HG03097 (cell line): ENCODE data around the gene FAM174B.
"Not testable (repeated sequence)": the region's sequence is repeated elsewhere in the genome, so short reads cannot be mapped to it uniquely, and the experiment has no call there.

ENCODE experiments used
- ATAC-seq: cut with Tn5 transposase; IDR thresholded peaks from one replicate; pipeline ENCODE4 v1.9.1; 2021; ENCODE audit not compliant: unreplicated experiment, low FRiP score

The FAM174B gene

DNA sequence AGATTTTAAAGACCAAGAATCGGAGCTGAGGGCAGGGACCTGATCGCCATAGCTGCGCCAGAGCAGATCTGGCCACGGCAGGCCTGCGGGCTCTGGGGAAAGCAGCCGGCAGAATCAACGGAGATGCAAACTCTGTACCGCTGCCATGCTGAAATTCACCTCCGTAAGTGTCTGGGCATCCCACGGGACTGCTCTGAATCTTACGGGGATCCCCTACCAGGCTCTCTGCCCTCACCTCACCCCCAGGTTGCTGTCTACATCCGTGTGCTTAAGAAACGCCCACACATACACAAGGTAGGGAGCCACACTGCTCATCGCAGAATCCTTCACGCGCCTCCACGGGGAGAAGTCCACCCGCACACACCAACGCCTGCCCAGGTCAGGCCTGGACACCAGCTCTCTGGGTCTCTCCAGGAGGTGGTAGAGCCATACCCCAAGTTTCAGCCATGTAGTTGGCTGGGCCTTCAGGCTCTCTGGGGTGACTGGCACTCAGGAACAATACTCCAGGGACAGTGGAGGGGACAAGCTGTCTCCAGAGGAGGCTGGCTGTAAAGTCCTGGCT, 33.5 kb downstream of the FAM174B start:
- no peak for ATAC-seq

DNA sequence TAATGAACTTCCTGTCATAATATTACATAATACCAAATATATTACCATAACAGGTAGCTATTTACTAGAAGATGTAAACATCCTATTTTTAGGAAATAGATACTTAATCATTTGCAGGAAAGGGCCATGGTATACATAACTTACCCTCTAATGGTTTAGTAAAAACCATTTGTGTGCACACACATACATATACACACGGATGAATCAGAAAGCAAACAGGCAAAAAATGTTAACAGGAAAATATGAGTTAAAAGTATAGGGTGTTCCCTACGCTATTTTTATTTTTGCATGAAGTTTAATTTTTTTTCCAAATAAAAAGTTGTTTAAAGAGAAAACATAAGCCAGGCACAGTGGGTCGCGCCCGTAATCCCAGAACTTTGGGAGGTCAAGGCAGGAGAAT, 34.6 kb downstream of the FAM174B start:
- no peak for ATAC-seq

DNA sequence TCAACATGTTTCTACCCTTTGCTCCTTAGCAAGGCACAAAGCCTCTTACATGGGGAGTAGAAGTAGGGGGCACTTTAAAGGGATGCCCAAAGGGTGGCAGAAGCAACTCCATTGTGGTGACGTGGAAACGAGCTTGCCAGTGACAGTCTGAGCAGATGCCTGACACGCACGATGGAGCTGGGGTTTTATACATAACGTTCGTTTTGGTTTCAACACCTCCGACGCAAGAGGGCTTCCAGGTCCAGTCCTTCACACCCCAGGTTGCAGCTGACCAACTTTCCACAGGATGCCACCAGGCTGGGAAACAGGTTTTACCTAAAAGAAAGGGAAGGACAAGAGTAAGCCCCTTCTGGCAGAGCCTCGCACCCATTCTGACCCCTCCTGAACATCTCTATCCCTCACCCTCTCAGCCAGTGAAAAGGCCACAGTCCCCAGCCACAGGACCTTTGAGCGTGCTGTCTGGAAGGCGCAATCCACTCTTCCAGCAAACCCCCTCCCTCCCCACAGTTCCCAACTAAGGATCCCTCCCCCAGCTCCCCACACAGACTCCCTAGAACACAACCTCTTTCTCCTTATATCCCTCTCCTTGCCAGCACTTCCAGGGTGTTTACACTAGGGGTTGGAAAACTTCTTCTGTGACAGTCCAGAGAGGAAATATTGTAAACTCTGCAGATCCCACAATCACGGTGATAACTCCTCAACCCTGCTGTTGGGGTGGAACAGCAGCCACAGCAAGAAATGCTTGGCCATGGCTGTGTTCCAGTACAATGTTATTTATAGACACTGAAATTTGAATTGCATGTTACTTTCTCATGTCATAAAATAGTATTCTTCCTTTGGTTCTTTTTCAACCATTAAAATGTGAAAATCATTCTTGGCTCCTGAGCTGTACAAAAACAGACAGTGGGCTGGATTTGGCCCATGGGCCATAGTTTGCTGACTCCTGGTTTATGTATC, 36.2 kb downstream of the FAM174B start:
- ATAC-seq = no peak

DNA sequence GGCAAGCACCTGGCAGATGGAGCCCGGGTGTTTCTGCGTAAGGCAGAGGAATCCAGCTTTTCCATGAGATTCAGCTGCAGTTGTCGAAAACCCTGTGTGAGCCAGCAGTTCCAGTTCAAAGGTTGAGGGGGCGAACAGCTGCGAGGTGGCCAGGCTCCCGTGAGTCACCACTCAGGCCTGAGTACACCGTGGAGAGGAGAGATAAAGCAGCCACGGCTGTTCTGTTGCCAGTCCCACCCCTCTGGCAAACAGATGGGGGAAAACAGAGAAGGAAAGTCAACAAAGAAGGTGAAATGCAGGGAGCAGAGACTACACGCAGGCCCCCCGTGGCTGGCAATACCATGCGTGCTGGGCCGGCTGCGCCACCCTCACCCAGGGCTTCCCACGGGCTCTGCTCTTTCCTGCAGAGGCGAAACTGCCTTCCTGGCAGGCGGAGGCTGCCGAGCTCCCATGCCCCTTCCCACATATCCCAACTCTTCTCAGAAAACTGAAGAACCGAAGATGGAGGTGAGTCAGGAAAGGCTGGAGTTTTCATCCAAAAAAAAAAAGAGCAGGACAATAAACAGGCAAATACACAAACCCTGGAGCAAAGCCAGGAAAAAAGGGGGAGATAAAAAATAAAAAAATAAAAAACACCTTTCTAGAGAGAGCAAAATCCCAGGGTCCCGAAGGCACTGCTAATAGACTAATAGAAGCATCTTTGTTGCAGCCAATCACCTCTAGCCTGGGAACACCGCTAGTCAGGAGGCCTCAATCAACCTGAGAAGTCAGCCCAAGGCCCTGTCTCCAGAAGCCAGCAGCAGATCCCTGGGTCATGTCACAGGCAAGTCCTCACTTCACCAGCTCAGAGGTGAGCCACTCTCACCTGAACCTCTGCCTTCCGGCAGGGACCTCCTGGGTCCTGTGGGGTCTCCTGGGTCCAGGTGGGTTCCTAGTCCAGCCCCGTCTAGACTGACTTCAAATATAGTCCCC, 37.7 kb downstream of the FAM174B start:
- ATAC-seq = no peak

DNA sequence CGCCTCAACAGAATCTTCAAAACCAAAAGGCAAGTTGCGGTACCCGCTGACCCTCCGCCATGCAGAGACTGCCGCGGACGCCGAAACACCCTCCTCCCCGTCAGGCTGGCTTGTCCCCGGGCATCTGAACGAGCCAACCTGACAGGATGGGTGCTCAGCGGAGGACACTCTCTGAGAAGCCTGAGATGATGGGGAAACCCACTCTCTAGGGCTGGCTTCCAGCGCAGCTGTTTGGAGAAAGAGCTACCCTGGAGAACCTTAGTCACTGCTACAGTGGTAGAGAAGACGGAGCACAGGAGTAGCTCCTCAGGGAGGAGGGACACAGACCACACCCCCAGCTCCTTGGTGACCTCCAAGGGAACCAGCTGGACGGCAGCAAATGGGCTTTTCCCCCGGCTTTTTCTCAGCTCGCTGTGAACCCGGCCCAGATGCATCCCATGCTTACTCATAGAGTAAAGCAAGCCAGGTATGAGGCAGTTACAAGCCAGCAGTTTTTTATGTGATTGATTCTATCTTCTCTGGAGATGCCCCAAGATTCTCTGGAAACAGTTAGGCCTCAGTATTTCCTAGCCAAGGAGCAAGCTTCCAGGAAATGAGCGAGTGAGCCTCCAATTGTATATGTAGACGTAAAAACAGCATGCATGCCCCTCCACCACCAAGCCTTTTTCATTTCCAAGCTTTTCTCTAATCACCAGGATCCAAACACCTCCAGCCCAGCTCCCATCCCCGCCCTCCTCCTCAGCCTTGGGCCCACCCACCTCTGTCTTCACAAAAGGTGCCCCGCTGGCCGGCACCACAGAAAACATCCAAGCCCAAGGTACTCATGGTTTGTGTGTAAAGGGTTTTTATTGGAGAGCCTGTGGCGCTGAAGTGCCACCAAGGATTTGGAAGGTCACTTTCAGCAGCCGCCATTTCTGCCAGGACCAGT, 38.7 kb downstream of the FAM174B start:
- ATAC-seq = no peak

DNA sequence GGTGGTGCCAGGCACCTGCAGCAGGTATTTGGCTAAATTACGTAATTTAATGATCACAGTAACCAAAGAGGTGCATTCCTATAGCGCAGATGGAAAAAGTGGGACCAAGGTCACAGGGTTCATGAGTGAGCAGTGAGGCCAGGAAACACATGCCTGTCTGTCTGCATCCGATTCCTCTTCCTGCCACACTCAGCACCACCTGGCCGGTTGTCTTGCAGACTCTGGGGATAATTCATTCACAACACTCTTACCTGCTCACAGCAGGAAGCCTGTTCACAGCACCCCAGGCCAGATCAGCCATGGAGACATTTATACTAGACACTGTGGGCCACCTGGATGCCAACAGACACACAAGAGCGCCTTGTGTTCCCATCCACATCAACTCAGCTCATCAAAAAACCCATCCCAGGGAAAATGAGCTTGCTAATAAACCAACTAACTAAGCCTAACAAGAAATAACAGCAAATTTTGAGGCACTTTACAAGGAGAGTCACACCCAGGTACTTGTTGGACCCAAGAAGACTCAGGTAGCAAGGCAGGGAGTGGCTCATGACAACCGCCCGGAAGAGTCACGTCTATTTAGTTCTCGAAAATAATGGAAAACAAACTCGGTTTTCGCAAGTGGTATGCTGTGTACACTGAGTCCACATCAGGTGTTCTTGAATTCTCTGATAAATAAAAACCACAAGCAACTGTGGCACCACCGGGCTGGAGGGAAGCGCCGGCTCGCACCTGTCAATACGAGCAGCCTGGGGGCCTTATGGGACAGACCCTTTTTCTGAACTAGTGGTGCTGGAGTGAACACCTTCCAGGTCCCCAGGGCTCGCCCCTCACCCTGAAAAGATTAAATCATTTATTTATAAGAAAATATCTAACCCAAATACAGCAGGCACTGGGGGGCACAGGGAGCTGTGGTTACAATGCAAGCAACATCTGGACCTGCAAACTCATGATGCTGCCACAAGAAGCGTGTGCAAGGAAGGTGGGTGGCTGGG, 40.5 kb downstream of the FAM174B start:
- no peak for ATAC-seq

DNA sequence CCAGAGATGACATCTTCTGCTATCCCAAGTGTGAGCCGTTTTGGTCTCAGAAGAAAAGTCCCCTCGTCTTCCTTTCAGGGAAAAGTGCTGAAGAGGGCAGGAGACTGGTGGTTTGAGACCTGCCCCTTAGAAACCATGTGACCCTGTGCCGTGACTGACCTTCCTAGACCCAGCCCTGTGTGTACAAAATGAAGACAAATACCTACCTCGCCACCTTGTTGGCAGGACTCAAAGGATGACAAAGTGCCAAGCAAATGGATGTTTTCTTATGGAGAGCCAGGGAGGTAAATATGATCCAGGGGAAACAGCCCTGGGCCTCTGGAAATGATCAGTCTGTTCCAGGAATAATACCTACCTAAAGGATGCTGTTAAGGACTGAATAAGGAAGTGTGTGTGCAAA, 41.3 kb downstream of the FAM174B start:
- no peak for ATAC-seq

DNA sequence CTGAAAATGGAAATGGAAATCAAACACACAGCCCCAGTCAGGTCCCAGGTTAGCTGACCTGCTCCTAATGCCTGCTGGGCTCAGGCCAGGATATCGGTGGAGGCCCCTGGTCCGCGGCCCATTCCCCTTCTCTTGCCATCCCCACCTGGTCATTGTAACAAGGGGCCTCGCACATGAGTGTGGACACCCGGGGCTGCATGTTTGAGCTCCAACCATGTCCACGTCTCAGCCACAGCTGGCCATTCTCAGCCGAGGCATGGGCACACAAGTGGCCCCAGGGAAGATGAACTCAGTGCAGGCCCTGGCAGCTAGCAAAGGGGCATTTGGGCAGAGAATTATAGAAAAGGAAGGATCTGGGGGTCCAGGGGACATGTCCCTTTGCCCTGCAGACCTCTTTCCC, 41.7 kb downstream of the FAM174B start:
- no peak for ATAC-seq

DNA sequence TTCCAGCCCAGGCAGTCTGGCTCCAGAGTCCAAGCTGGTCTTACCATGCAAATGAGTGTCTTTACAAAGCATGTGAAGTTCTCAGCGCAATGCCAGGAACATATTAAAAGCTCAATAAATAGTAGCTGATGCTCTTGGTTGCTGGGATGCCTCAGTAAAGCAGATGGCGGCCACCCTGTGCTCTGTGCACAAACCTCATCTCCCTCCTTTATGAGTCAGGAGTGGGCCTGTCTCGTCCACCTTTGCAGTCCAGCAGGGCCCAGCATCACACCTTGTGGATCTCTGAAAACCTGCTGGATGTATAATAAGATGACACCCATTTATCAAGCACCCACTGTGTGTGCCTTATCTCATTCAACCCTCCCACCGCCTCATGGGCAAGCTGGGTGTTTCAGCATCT, 42.7 kb downstream of the FAM174B start:
- ATAC-seq = no peak

DNA sequence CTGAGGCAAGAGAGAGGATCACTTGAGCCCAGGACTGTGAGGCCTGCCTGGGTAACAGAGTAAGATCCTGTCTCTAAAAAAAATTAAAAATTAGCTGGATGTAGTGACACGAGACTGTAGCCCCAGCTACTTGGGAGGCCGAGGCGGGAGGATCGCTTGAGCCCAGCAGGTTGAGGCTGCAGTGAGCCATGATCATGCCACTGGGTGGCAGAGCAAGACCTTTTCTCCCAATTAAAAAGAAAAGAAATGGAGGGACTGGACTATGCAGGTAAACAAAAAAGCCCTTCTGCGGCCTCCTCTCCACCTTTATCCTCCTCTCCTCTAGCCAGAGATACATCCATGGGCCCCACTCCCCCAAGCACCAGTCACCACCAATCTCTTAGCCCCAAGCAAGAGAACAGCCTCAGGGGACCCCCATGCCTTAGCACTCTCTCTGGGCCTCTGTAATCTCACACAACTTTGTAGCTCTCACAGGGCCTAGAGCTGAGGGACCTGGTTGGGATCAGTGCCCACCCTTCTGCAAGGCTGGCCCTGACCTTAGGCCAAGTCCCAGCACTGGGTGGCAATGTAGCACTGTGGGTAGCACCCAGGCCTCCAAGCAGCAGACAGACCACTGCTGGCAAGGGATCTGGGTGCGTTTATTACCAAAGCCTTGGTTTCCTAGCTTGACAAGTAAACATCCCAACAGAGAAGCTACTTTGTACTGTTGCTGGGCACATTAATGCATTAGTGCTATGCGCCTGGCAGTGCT, 43.4 kb downstream of the FAM174B start:
- ATAC-seq = no peak

DNA sequence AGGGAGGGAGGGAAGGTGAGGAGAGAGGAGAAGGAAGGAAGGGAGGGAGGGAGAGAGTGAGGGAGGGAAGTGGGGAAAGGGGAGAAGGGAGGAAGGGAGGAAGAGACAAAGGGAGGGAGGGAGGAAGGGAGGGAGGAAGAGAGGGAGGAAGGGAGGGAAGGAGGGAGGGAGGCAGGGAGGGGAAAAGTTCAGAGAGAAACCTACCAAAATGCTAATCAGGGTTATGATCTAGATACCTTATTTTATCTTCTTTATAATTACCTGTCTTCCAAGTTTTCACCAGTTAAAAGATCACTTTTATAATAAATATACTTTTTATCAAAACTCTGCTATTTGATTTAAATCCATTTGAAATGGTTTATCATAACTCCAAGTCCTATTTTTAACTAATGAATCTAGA, 44.4 kb downstream of the FAM174B start:
- ATAC-seq = no peak

DNA sequence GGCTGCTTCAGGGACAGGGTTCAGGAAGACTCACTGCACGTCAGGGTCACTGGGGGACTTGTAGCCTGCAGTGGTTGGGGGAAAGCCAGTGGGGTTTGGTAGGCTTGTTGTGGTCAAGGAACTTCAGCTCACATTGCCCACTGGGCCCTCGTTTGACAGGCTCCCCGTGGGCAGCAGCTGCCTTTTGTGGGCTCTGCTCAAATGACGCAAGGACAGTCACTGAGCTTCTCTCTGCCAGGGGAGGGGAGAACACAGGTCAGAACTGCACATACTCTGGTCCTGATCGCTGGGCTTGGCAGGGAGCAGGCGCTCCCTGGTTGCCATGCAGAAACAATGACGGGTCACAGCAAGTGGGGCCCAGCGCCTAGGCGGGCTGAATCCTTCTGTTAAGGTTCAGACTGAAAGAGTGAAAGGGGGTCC, 45.5 kb downstream of the FAM174B start:
- no peak for ATAC-seq

DNA sequence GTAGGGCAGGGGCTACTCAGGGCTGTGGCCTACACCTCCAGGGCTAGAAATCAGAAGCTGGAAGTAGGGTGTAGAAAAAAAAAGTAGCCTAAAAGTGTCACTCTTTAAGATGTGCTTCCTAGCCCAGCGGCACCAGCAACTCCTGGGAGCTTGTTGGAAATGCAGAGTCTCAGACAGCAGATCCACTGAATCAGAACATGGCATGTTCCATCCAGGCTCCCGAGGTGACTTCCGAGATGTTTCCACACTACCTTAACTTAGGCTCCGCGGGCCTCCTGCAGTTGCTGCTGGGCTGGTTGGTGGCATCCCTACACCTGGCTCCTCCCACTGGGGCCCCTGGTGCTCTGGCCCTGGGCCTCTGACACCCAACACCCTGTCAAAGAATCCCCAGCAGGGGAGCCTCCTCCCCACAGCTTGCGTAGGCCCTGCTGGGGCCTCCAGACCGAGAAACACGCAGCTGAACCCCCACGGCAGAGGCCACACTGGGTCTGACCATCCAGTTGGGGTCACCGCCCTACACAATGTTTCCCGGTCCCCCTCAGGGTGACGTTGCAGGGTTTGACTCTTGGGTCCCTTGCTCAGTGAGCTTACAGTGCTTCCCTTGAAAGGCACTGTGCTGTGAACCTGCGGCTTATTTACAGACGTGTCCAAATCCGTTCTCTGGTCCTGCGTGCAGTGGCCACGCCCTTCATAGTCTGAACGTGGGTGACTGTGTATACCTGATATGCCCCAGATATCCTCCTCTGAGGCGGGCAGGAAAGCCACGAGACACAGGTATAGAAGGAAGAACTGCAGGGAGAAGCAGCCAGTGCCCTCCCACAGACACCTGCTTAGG, 46.5 kb downstream of the FAM174B start:
- ATAC-seq = no peak

DNA sequence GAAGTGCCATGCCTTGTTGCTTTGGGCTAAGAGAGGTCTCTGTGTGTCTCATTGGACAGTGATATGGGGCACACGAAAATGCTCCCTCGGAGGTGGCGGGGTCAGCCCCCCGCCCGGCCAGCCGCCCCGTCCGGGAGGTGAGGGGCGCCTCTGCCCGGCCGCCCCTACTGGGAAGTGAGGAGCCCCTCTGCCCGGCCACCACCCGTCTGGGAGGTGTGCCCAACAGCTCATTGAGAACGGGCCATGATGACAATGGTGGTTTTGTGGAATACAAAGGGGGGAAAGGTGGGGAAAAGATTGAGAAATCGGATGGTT, 48.8 kb downstream of the FAM174B start:
- not testable (repeated sequence) for ATAC-seq

DNA sequence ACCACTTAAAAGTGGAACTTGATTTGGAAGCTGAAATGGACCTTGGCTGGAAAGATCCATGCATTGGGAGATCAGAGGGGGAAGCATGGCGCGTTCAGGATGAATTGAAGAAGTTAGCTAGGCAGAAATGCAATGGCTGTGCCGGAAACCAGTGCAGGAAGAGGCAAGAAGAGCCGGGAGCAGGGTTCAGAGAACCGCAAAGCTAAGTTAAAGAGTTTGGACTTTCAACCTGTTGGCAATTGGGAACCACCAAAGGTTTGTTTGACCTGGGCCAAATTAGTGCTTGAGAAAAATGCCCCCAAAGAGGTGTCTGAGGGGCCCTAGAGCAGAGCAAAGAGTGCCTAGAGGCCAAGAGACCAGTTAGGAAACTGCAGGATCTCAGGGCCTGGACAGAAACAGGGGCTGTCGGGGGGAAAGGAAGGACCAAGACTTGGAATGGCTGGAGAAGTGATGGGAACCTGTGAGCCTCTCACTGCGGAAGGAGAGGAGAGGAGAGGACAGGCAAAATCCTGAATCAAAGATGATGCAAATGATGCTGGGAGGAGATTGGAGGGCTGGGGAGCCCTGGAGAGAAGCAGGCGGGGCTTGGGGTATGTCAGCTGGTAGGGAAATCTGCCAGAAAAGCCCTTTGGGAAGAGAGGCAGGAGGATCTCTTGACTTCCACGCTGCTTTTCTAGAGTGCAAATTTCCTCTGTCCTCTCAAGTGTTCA, 49.3 kb downstream of the FAM174B start:
- ATAC-seq = no peak

DNA sequence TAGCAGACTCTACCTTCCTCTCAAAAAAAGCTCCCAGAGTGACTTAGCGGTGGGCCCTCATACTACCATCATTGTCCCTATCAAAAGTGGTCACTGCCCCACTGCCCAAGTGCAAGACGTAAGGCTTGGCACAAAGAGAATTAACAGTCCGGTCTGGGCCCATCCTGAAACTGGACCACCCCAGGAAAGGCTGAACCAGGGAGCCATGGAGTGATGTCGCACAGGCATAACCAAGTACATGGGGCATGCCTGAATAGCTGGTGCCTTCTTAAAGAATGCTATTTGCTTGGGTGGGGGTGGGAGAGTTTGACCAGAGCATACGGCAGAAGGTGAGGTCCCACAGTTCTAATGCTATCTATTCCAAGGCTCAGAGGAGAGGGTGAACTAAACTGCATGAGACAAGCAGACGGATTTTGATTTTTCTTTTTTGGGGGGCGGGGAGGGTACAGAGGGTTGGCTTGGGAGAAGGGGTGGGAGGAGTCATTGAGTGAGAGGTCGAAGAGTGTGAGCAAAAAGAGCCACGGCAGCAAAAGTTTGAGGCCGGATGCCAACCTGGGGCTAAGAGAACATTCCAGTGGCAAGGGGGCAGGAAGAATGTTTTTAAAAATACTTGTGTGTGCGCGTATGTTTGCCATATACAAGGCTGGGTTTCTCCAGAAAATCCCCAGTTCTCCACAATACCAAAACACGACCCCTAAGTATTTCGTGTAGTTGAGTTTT, 50.2 kb downstream of the FAM174B start:
- no peak for ATAC-seq
